ENCODE data around the gene TRAF5.

GRCh38 chr1:211347077-211347844 is 20.6 kb downstream of the TRAF5 start:
- TF ChIP-seq CTCF (IDR thresholded peaks at IDR 0.05) (no peak), POLR2A (IDR thresholded peaks at IDR 0.05) (no peak)
